ENCODE data around the gene SOX6. TPM values are rescaled to one million over a fixed set of nuclear protein-coding genes. Genes with fewer than 3 reads are reported as not detected.
A peak's percentile ranks its signal among the peaks of the same experiment; 100 is the strongest.

Gene SOX6
- total RNA-seq, 4 donors from 2014 or later, result 5.7 to 23.8 (median 18.4) TPM

GRCh38 chr11:15987046-15987445 is 369.3 kb downstream of the SOX6 start:
- DNase-seq (ENCODE audit: low spot score in 2 of 2), result no peak
- 66 to 79% methylated on average over 5 of the region's 5 CpGs for whole genome bisulfite sequencing, 2 donors
- H3K4me1 ChIP-seq, result peaks cover 0 to 25% (median 3%) of the 10 kb centered on the region in 4 donors
- H3K36me3 ChIP-seq, result no peaks in the 10 kb centered on the region
- H3K9me3 ChIP-seq, result no peaks in the 10 kb centered on the region
- TF ChIP-seq POLR2A (IDR thresholded peaks at IDR 0.05) (no peak), EP300 (IDR thresholded peaks at IDR 0.05) (no peak)
- TF ChIP-seq, protein P1, sequence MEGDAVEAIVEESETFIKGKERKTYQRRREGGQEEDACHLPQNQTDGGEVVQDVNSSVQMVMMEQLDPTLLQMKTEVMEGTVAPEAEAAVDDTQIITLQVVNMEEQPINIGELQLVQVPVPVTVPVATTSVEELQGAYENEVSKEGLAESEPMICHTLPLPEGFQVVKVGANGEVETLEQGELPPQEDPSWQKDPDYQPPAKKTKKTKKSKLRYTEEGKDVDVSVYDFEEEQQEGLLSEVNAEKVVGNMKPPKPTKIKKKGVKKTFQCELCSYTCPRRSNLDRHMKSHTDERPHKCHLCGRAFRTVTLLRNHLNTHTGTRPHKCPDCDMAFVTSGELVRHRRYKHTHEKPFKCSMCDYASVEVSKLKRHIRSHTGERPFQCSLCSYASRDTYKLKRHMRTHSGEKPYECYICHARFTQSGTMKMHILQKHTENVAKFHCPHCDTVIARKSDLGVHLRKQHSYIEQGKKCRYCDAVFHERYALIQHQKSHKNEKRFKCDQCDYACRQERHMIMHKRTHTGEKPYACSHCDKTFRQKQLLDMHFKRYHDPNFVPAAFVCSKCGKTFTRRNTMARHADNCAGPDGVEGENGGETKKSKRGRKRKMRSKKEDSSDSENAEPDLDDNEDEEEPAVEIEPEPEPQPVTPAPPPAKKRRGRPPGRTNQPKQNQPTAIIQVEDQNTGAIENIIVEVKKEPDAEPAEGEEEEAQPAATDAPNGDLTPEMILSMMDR (IDR thresholded peaks at IDR 0.05), result no peak
- H3K4me3 ChIP-seq, result no peak overlapping the region
- H3K27me3 ChIP-seq, result no peaks in the 10 kb centered on the region
- no peak overlapping the region for H3K27ac ChIP-seq

GRCh38 chr11:15985860-15986139 is 370.5 kb downstream of the SOX6 start:
- Histone ChIP-seq H3K4me3 (no peak overlapping the region), H3K27me3 (no peaks in the 10 kb centered on the region), H3K36me3 (no peaks in the 10 kb centered on the region), H3K4me1 (peaks cover 0 to 25% (median 3%) of the 10 kb centered on the region in 4 donors), H3K27ac (peak overlapping the region in 2 of 4 donors; percentile 17), H3K9me3 (no peaks in the 10 kb centered on the region)
- TF ChIP-seq POLR2A (IDR thresholded peaks at IDR 0.05) (no peak), EP300 (IDR thresholded peaks at IDR 0.05) (no peak)
- TF ChIP-seq, protein P1 (IDR thresholded peaks at IDR 0.05), result no peak
- DNase-seq (ENCODE audit: low spot score in 2 of 2), result no peak

- Histone ChIP-seq H3K27me3 (no peaks in the 10 kb centered on the region), H3K27ac (peak overlapping the region in 1 of 4 donors; percentile 17), H3K9me3 (no peaks in the 10 kb centered on the region), H3K4me1 (peaks cover 0 to 25% (median 3%) of the 10 kb centered on the region in 4 donors), H3K4me3 (no peak overlapping the region), H3K36me3 (no peaks in the 10 kb centered on the region)
- DNase-seq (ENCODE audit: low spot score in 2 of 2), result no peak
- WGBS, 2 donors, result 53 to 67% methylated on average over 1 of the region's 1 CpG
- TF ChIP-seq POLR2A (IDR thresholded peaks at IDR 0.05) (no peak), EP300 (IDR thresholded peaks at IDR 0.05) (no peak)
- TF ChIP-seq, protein P1 (IDR thresholded peaks at IDR 0.05), result no peak
These were observed 371.1 kb downstream of the SOX6 start for GRCh38 chr11:15985127-15985859.

- Histone ChIP-seq H3K36me3 (no peaks in the 10 kb centered on the region), H3K4me1 (peaks cover 0 to 15% (median 0%) of the 10 kb centered on the region in 4 donors), H3K4me3 (no peak overlapping the region), H3K9me3 (no peaks in the 10 kb centered on the region), H3K27me3 (no peaks in the 10 kb centered on the region), H3K27ac (no peak overlapping the region)
- no peak for DNase-seq (ENCODE audit: low spot score in 2 of 2)
- TF ChIP-seq, protein P1 (IDR thresholded peaks at IDR 0.05), result no peak
- TF ChIP-seq EP300 (IDR thresholded peaks at IDR 0.05) (no peak), POLR2A (IDR thresholded peaks at IDR 0.05) (no peak)
- 86 to 94% methylated on average over 1 of the region's 1 CpG for WGBS, 2 donors
These were observed 375.1 kb downstream of the SOX6 start for GRCh38 chr11:15981292-15981691.

GRCh38 chr11:15977116-15977515 is 379.2 kb downstream of the SOX6 start:
- no peak overlapping the region for H3K27ac ChIP-seq
- DNase-seq (ENCODE audit: low spot score in 2 of 2), result no peak
- no peaks in the 10 kb centered on the region for H3K27me3 ChIP-seq
- H3K4me3 ChIP-seq, result no peak overlapping the region
- peaks cover 0 to 5% (median 0%) of the 10 kb centered on the region in 3 donors for H3K36me3 ChIP-seq
- peaks cover 0 to 3% (median 0%) of the 10 kb centered on the region in 4 donors for H3K4me1 ChIP-seq
- TF ChIP-seq EP300 (IDR thresholded peaks at IDR 0.05) (no peak), POLR2A (IDR thresholded peaks at IDR 0.05) (no peak)
- TF ChIP-seq, protein P1 (IDR thresholded peaks at IDR 0.05), result no peak
- H3K9me3 ChIP-seq, result no peaks in the 10 kb centered on the region
- WGBS, 2 donors, result 82 to 98% methylated on average over 4 of the region's 4 CpGs
